ENCODE results near the gene USP32. TPM values are rescaled to one million over a fixed set of nuclear protein-coding genes. Genes with fewer than 3 reads are reported as not detected.

Gene USP32
- total RNA-seq, 1 experiment from 2014 or later = 62.9 TPM

DNA sequence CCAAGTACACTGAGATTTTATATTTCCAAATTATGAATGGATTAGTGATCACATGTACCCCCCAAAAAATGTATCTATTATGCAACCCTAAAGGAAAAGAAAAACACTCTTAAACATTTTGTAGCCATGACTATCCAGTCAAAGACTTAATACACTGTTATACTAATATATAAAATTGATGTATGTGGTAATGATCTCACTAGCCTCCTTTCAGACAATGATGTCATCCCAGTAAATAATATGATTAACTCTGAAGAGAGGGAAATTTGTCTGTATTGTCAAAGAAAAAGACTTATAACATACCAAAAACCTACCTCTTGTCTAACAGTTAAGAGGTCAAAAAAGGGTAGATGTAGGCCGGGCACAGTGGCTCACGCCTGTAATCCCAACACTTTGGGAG, 80.7 kb downstream of the USP32 start:
- DNase-seq (ENCODE audit: unreplicated experiment) = no peak
- peaks cover 10% of the 10 kb centered on the region for H3K4me1 Mint-ChIP-seq (ENCODE audit: insufficient read depth, unreplicated experiment)
- no peaks in the 10 kb centered on the region for H3K9me3 Mint-ChIP-seq (ENCODE audit: unreplicated experiment)
- TF ChIP-seq, protein P1, sequence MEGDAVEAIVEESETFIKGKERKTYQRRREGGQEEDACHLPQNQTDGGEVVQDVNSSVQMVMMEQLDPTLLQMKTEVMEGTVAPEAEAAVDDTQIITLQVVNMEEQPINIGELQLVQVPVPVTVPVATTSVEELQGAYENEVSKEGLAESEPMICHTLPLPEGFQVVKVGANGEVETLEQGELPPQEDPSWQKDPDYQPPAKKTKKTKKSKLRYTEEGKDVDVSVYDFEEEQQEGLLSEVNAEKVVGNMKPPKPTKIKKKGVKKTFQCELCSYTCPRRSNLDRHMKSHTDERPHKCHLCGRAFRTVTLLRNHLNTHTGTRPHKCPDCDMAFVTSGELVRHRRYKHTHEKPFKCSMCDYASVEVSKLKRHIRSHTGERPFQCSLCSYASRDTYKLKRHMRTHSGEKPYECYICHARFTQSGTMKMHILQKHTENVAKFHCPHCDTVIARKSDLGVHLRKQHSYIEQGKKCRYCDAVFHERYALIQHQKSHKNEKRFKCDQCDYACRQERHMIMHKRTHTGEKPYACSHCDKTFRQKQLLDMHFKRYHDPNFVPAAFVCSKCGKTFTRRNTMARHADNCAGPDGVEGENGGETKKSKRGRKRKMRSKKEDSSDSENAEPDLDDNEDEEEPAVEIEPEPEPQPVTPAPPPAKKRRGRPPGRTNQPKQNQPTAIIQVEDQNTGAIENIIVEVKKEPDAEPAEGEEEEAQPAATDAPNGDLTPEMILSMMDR (IDR thresholded peaks at IDR 0.05; ENCODE audit: unreplicated experiment) = no peak
- POLR2A ChIA-PET = interaction anchor here (1.7 kb wide), 1 partner anchor 81 kb away, joined by 3 read pairs; the partner anchor contains the start of gene USP32
- intact Hi-C loops (cut with micrococcal nuclease) = no loop called here
- H3K27ac Mint-ChIP-seq (ENCODE audit: low read depth, unreplicated experiment) = peak overlapping the region; percentile 39
- H3K36me3 Mint-ChIP-seq (ENCODE audit: insufficient read depth, unreplicated experiment) = peaks cover 35% of the 10 kb centered on the region
- CTCF ChIA-PET = no interaction called here
- no TSS peak for BruUV-seq (replicated peaks)
- H3K27me3 Mint-ChIP-seq (ENCODE audit: insufficient read depth, unreplicated experiment) = no peaks in the 10 kb centered on the region
- no peak overlapping the region for H3K4me3 Mint-ChIP-seq (ENCODE audit: unreplicated experiment)

DNA sequence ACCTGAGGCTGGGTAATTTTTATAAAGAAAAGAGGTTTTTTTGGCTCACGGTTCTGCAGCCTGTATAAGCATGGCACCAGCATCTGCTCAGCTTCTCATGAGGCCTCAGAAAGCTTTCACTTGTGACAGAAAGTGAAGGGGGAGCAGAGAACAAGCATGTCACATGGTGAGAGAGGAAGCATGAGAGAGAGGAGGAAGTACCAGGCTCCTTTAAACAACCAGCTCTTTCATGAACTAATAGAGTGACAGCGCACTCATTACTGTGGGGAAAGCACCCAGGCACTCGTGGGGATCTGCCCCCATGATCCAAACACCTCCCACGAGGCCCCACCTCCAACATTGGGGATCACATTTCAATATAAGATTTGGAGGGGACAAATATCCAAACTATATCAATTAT, 86.8 kb downstream of the USP32 start:
- peaks cover 34% of the 10 kb centered on the region for H3K36me3 Mint-ChIP-seq (ENCODE audit: insufficient read depth, unreplicated experiment)
- peaks cover 11% of the 10 kb centered on the region for H3K4me1 Mint-ChIP-seq (ENCODE audit: insufficient read depth, unreplicated experiment)
- ChIA-PET POLR2A (interaction anchor here (1.1 kb wide), 1 partner anchor 50 kb away, joined by 4 read pairs; no protein-coding TSS in a partner anchor), CTCF (no interaction called here)
- TF ChIP-seq, protein P1 (IDR thresholded peaks at IDR 0.05; ENCODE audit: unreplicated experiment) = no peak
- BruUV-seq (replicated peaks) = no TSS peak
- H3K4me3 Mint-ChIP-seq (ENCODE audit: unreplicated experiment) = no peak overlapping the region
- intact Hi-C loops (cut with micrococcal nuclease) = loop anchor here (10.0 kb wide), 1 partner anchor 90 kb away; the partner anchor contains the start of gene USP32
- H3K9me3 Mint-ChIP-seq (ENCODE audit: unreplicated experiment) = no peaks in the 10 kb centered on the region
- H3K27ac Mint-ChIP-seq (ENCODE audit: low read depth, unreplicated experiment) = no peak overlapping the region
- no peaks in the 10 kb centered on the region for H3K27me3 Mint-ChIP-seq (ENCODE audit: insufficient read depth, unreplicated experiment)
- DNase-seq (ENCODE audit: unreplicated experiment) = no peak

DNA sequence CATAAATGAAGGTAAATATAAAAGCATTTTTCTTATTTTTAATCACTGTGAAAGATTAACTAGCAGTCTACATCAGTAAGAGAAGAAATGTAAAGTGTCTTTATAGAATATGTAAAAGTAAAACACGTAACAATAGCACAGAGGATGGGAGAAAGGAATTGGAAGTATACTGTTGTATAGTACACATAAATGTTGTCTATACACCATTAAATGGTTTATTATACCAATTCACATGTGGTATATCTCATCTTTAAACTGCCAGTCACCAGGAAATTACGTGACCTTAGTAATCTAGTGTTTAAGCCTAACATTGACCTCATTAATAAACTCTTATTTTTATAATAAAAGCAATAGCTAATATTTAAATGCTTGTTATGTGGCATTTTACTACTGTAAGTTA, 87.4 kb downstream of the USP32 start:
- no peak overlapping the region for H3K27ac Mint-ChIP-seq (ENCODE audit: low read depth, unreplicated experiment)
- TF ChIP-seq, protein P1 (IDR thresholded peaks at IDR 0.05; ENCODE audit: unreplicated experiment) = no peak
- no peak for DNase-seq (ENCODE audit: unreplicated experiment)
- no peak overlapping the region for H3K4me3 Mint-ChIP-seq (ENCODE audit: unreplicated experiment)
- POLR2A ChIA-PET = interaction anchor here (0.6 to 1.1 kb wide), 2 partner anchors 15 to 51 kb away, joined by 4 read pairs; no protein-coding TSS in a partner anchor
- H3K27me3 Mint-ChIP-seq (ENCODE audit: insufficient read depth, unreplicated experiment) = no peaks in the 10 kb centered on the region
- intact Hi-C loops (cut with micrococcal nuclease) = loop anchor here (10.0 kb wide), 1 partner anchor 90 kb away; the partner anchor contains the start of gene USP32
- CTCF ChIA-PET = no interaction called here
- H3K9me3 Mint-ChIP-seq (ENCODE audit: unreplicated experiment) = no peaks in the 10 kb centered on the region
- no TSS peak for BruUV-seq (replicated peaks)
- H3K36me3 Mint-ChIP-seq (ENCODE audit: insufficient read depth, unreplicated experiment) = peaks cover 27% of the 10 kb centered on the region
- H3K4me1 Mint-ChIP-seq (ENCODE audit: insufficient read depth, unreplicated experiment) = peaks cover 11% of the 10 kb centered on the region

DNA sequence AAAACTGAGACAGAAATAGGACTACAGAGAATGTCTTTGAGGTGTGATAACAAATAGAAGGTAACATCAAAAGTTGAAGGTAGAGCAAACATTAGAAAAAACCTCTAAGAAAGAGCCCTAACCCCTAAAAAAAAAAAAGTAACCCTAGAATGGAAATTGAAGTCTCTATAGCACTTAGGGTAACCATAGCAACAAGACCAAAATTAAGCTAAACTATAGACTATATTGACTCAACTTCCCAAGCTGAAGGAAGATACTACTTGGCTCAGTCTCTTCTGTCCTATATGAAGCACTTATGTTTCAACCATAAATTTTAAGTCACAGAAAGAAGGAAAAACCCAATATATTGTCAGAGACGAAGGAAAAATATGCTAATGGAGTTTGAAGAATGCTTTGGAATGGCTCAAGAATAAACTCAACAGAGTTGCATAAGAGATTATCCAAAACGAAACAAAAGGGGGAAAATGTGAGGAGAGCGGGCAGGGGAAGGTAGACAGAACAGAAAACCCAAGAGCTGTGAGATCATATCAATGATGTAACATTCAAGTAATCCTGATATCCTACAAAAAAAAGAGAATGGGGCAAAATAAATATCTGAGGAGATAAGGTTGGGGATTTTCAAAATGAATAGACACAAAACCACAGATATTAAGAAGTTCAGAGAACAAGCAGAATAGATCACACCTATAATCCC, 88.4 kb downstream of the USP32 start:
- intact Hi-C loops (cut with micrococcal nuclease) = loop anchor here (10.0 kb wide), 1 partner anchor 91 kb away; the partner anchor contains the start of gene USP32
- Mint-ChIP-seq H3K4me1 (ENCODE audit: insufficient read depth, unreplicated experiment) (peaks cover 11% of the 10 kb centered on the region), H3K36me3 (ENCODE audit: insufficient read depth, unreplicated experiment) (peaks cover 18% of the 10 kb centered on the region), H3K27me3 (ENCODE audit: insufficient read depth, unreplicated experiment) (no peaks in the 10 kb centered on the region), H3K27ac (ENCODE audit: low read depth, unreplicated experiment) (no peak overlapping the region), H3K4me3 (ENCODE audit: unreplicated experiment) (no peak overlapping the region), H3K9me3 (ENCODE audit: unreplicated experiment) (no peaks in the 10 kb centered on the region)
- ChIA-PET CTCF (interaction anchor here (0.7 kb wide), 1 partner anchor 39 kb away, joined by 3 read pairs; no protein-coding TSS in a partner anchor), POLR2A (interaction anchor here (0.8 kb wide), 1 partner anchor 10 kb away, joined by 4 read pairs; no protein-coding TSS in a partner anchor)
- TF ChIP-seq, protein P1 (IDR thresholded peaks at IDR 0.05; ENCODE audit: unreplicated experiment) = no peak
- no peak for DNase-seq (ENCODE audit: unreplicated experiment)
- no TSS peak for BruUV-seq (replicated peaks)
